ENCODE results near the gene OR4C6.

OR4C6 gene

DNA sequence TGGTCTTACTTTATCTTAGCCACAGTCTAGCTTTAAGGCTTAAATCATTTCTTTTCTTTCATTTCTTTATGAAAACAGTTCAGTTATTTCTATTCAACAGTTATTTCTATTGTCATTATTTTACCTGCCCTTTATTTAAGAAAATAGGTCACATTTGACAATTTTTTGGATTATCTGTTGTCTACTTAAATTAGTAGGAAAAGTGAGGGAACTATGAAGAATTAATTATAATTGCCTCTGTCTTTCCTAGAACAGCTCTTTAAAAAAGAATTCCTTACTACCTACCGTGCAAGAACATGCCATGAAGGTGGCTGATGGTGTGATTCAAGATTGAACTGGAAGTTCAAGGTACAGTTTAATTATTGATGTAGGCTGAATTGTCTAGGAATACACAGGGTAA is at the start of gene OR4C6:
Gene OR4C6, plus strand, starts transcription at position 301 of the 400 bp plus-strand sequence. CDS start 2,966 bp downstream, outside the sequence.
- intact Hi-C loops (cut with DNase I; ENCODE audit: low total_unique reads): no loop called here
- no peaks in the 10 kb centered on the region for H3K4me1 ChIP-seq
- H3K27me3 ChIP-seq: no peaks in the 10 kb centered on the region
- no peaks in the 10 kb centered on the region for H3K9me3 ChIP-seq
- H3K36me3 ChIP-seq: no peaks in the 10 kb centered on the region
- no peak for DNase-seq
- no peak for TF ChIP-seq CTCF (IDR thresholded peaks at IDR 0.05)
- H3K4me3 ChIP-seq: no peak within 1 kb of the TSS
- no peak within 1 kb of the TSS for H3K27ac ChIP-seq

DNA sequence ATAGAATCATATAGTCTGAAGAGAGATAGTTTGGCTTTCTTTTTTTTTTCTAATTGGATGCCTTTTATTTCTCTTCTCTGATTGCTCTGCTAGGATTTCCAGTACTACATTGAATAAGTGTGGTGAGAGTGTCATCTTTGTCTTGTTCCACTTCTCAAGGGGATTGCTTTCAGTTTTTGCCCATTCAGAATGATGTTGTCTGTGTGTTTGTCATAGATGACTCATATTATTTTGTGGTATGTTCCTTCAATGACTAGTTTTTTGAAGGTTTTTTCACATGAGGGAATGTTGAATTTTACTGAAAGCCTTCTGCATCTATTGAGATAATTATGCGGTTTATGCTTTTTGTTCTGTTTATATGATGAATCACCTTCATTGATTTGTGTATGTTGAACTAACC is 37.5 kb upstream of the OR4C6 start:
- Histone ChIP-seq H3K4me1 (no peaks in the 10 kb centered on the region), H3K27ac (no peak overlapping the region), H3K27me3 (no peaks in the 10 kb centered on the region), H3K9me3 (no peaks in the 10 kb centered on the region), H3K36me3 (no peaks in the 10 kb centered on the region), H3K4me3 (no peak overlapping the region)
- no peak for DNase-seq
- intact Hi-C loops (cut with DNase I; ENCODE audit: low total_unique reads): no loop called here
- TF ChIP-seq CTCF (IDR thresholded peaks at IDR 0.05): no peak

DNA sequence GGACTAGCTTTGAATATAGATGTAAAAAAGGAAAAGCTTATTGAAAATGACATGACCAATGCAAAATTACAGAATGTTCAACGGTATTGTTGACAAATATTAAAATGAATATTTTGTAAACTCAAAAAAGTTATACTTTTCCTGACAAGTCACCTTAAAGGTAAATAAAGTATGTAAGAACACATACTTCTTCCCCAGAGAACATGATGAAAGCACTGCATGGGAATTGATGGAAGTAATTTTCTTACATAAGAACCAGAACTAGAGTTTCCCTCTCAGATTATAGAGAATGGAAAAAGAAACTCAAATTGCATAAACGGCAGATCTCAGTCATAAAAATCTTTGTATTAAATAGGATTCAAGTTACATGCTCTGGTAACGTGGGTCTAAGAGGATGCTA is 27.2 kb upstream of the OR4C6 start, which contains the start of gene OR4P4:
Gene OR4P4, plus strand, starts transcription at position 301 of the 400 bp plus-strand sequence.
- no peaks in the 10 kb centered on the region for H3K9me3 ChIP-seq
- H3K27ac ChIP-seq: no peak within 1 kb of the TSS
- H3K36me3 ChIP-seq: no peaks in the 10 kb centered on the region
- H3K4me1 ChIP-seq: no peaks in the 10 kb centered on the region
- DNase-seq: no peak
- no peak within 1 kb of the TSS for H3K4me3 ChIP-seq
- TF ChIP-seq CTCF (IDR thresholded peaks at IDR 0.05): no peak
- intact Hi-C loops (cut with DNase I; ENCODE audit: low total_unique reads): no loop called here
- H3K27me3 ChIP-seq: no peaks in the 10 kb centered on the region

DNA sequence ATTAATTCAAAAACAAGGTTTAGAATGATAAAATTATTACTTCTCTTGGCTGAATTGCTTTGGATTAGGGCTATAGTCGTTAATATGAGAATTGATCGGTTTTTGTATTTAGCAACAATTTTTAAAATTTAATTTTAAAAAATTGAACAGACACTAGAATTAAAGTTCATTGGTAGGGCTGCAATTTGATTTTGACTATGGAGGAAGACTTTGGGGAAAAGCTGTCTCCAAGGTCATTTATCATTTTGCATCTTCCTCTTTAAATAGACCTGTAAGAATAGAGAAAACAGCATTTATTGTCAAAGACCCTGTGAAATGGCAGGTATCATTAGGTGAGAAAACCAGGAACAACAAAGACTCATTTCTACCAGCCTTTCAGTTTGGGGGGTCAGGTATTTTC is 14.0 kb upstream of the OR4C6 start, which contains the start of gene OR4S2:
Gene OR4S2, plus strand, starts transcription at position 301 of the 400 bp plus-strand sequence. CDS start 2,577 bp downstream, outside the sequence.
- H3K27ac ChIP-seq: no peak within 1 kb of the TSS
- DNase-seq: no peak
- H3K9me3 ChIP-seq: no peaks in the 10 kb centered on the region
- no peak within 1 kb of the TSS for H3K4me3 ChIP-seq
- H3K27me3 ChIP-seq: no peaks in the 10 kb centered on the region
- no peak for TF ChIP-seq CTCF (IDR thresholded peaks at IDR 0.05)
- H3K36me3 ChIP-seq: no peaks in the 10 kb centered on the region
- H3K4me1 ChIP-seq: no peaks in the 10 kb centered on the region
- intact Hi-C loops (cut with DNase I; ENCODE audit: low total_unique reads): no loop called here

- DNase-seq: no peak
- Histone ChIP-seq H3K9me3 (no peaks in the 10 kb centered on the region), H3K27ac (no peak overlapping the region), H3K27me3 (no peaks in the 10 kb centered on the region), H3K4me1 (no peaks in the 10 kb centered on the region), H3K4me3 (no peak overlapping the region), H3K36me3 (no peaks in the 10 kb centered on the region)
- intact Hi-C loops (cut with DNase I; ENCODE audit: low total_unique reads): no loop called here
- TF ChIP-seq CTCF (IDR thresholded peaks at IDR 0.05): no peak
Observed at GRCh38 chr11:55652560-55652959, 9.4 kb upstream of the OR4C6 start.

DNA sequence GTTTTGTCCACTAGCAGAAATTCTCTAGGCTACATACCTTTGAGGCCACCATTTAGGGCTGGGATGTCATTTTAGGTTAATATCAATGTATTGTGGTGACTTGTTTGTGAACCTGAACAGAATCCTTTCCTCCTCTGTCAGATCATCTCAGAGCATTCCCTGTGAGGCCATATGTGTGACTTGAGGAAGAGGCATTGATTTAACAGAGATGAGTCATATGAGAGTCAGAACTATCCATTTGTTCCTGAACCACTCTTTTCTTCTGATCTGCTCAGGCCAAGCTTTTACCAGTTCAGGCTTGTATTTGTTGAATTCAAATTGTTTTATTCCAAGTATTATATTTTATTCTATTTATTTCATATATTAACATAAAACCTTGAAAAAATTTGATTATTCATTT is 6.9 kb upstream of the OR4C6 start:
- H3K9me3 ChIP-seq: no peaks in the 10 kb centered on the region

More for the DNA sequence above, 6.9 kb upstream of the OR4C6 start:
- no peak for TF ChIP-seq CTCF (IDR thresholded peaks at IDR 0.05)
- Histone ChIP-seq H3K27me3 (no peaks in the 10 kb centered on the region), H3K27ac (no peak overlapping the region), H3K36me3 (no peaks in the 10 kb centered on the region), H3K4me1 (no peaks in the 10 kb centered on the region), H3K4me3 (no peak overlapping the region)
- DNase-seq: no peak
- intact Hi-C loops (cut with DNase I; ENCODE audit: low total_unique reads): no loop called here
